MG63 (cell line): ENCODE measurements around the gene GDPD4. TPM values are rescaled to one million over a fixed set of nuclear protein-coding genes. Genes with fewer than 3 reads are reported as not detected.

Experiments used
- DNase-seq: peaks from one replicate; pipeline ENCODE4 v3.0.0-alpha.2; 2020
- H3K27me3 ChIP-seq: fragments of 250-450 bp; sonication (Bioruptor Pico); 2 replicates; pipeline ENCODE4 v1.5.1; 2020; ENCODE audit warnings: mild to moderate bottlenecking, moderate library complexity
- H3K36me3 ChIP-seq: fragments of 250-450 bp; sonication (Bioruptor Pico); 2 replicates; pipeline ENCODE4 v1.5.1; 2020; ENCODE audit warnings: mild to moderate bottlenecking, moderate library complexity
- H3K4me3 ChIP-seq: fragments of 250-450 bp; sonication (Bioruptor Pico); 2 replicates; pipeline ENCODE4 v1.5.1; 2020; ENCODE audit warnings: mild to moderate bottlenecking, moderate library complexity
- H3K9me3 ChIP-seq: fragments of 250-450 bp; sonication (Bioruptor Pico); 2 replicates; pipeline ENCODE4 v1.5.1; 2020; ENCODE audit warnings: mild to moderate bottlenecking, moderate library complexity
- total RNA-seq: library from RNA; depleted of rRNA; stranded (reverse); fragments of >200 nt; shearing (Covaris generic); gene quantifications from 2 replicates; pipeline ENCODE4 v1.2.3, GENCODE V29; 2014; ENCODE audit warnings: low replicate concordance

The GDPD4 gene
- total RNA-seq, 1 experiment from 2014 or later, result not detected

- Histone ChIP-seq H3K27me3 (no peaks in the 10 kb centered on the region), H3K9me3 (no peaks in the 10 kb centered on the region), H3K4me3 (no peak overlapping the region), H3K36me3 (no peaks in the 10 kb centered on the region)
- DNase-seq, result no peak
Measured at GRCh38 chr11:77203901-77204753, 97.4 kb downstream of the GDPD4 start.

GRCh38 chr11:77202941-77203900 is 98.3 kb downstream of the GDPD4 start:
- Histone ChIP-seq H3K36me3 (no peaks in the 10 kb centered on the region), H3K27me3 (no peaks in the 10 kb centered on the region), H3K4me3 (no peak overlapping the region), H3K9me3 (no peaks in the 10 kb centered on the region)
- no peak for DNase-seq

- no peaks in the 10 kb centered on the region for H3K36me3 ChIP-seq
- DNase-seq, result no peak
- H3K27me3 ChIP-seq, result no peaks in the 10 kb centered on the region
- H3K9me3 ChIP-seq, result no peaks in the 10 kb centered on the region
- no peak overlapping the region for H3K4me3 ChIP-seq
Measured at GRCh38 chr11:77201991-77202841, 99.3 kb downstream of the GDPD4 start.

GRCh38 chr11:77201370-77201769 is 100.1 kb downstream of the GDPD4 start:
- H3K36me3 ChIP-seq, result no peaks in the 10 kb centered on the region
- H3K9me3 ChIP-seq, result no peaks in the 10 kb centered on the region
- DNase-seq, result no peak
- no peaks in the 10 kb centered on the region for H3K27me3 ChIP-seq
- H3K4me3 ChIP-seq, result no peak overlapping the region

GRCh38 chr11:77200351-77201268 is 100.9 kb downstream of the GDPD4 start:
- Histone ChIP-seq H3K4me3 (no peak overlapping the region), H3K36me3 (no peaks in the 10 kb centered on the region), H3K27me3 (no peaks in the 10 kb centered on the region), H3K9me3 (no peaks in the 10 kb centered on the region)
- DNase-seq, result no peak

- H3K36me3 ChIP-seq, result no peaks in the 10 kb centered on the region
- H3K4me3 ChIP-seq, result no peak overlapping the region
- no peaks in the 10 kb centered on the region for H3K27me3 ChIP-seq
- no peak for DNase-seq
- H3K9me3 ChIP-seq, result no peaks in the 10 kb centered on the region
Measured at GRCh38 chr11:77199137-77199745, 102.2 kb downstream of the GDPD4 start.

GRCh38 chr11:77198440-77198849 is 103.0 kb downstream of the GDPD4 start:
- Histone ChIP-seq H3K27me3 (no peaks in the 10 kb centered on the region), H3K36me3 (no peaks in the 10 kb centered on the region), H3K9me3 (no peaks in the 10 kb centered on the region), H3K4me3 (no peak overlapping the region)
- DNase-seq, result no peak

- Histone ChIP-seq H3K9me3 (no peaks in the 10 kb centered on the region), H3K36me3 (no peaks in the 10 kb centered on the region), H3K27me3 (no peaks in the 10 kb centered on the region), H3K4me3 (no peak overlapping the region)
- DNase-seq, result no peak
Measured at GRCh38 chr11:77197626-77198320, 103.7 kb downstream of the GDPD4 start.

- no peak overlapping the region for H3K4me3 ChIP-seq
- H3K9me3 ChIP-seq, result no peaks in the 10 kb centered on the region
Measured at GRCh38 chr11:77196961-77197360, 104.5 kb downstream of the GDPD4 start.

GRCh38 chr11:77195071-77195755 is 106.3 kb downstream of the GDPD4 start:
- Histone ChIP-seq H3K36me3 (no peaks in the 10 kb centered on the region), H3K9me3 (no peaks in the 10 kb centered on the region), H3K27me3 (no peaks in the 10 kb centered on the region), H3K4me3 (no peak overlapping the region)
- DNase-seq, result no peak

More at GRCh38 chr11:77196961-77197360, 104.5 kb downstream of the GDPD4 start:
- DNase-seq, result no peak
- H3K27me3 ChIP-seq, result no peaks in the 10 kb centered on the region
- no peaks in the 10 kb centered on the region for H3K36me3 ChIP-seq

- no peaks in the 10 kb centered on the region for H3K36me3 ChIP-seq
- H3K9me3 ChIP-seq, result no peaks in the 10 kb centered on the region
- no peak for DNase-seq
- H3K27me3 ChIP-seq, result no peaks in the 10 kb centered on the region
- no peak overlapping the region for H3K4me3 ChIP-seq
Measured at GRCh38 chr11:77193911-77194830, 107.3 kb downstream of the GDPD4 start.

GRCh38 chr11:77193167-77193566 is 108.3 kb downstream of the GDPD4 start:
- Histone ChIP-seq H3K27me3 (no peaks in the 10 kb centered on the region), H3K36me3 (no peaks in the 10 kb centered on the region), H3K9me3 (no peaks in the 10 kb centered on the region), H3K4me3 (no peak overlapping the region)
- no peak for DNase-seq

GRCh38 chr11:77191823-77192495 is 109.5 kb downstream of the GDPD4 start:
- Histone ChIP-seq H3K27me3 (no peaks in the 10 kb centered on the region), H3K36me3 (no peaks in the 10 kb centered on the region), H3K9me3 (no peaks in the 10 kb centered on the region), H3K4me3 (no peak overlapping the region)
- no peak for DNase-seq
